AML-193 (cell line): ENCODE results near the gene ATP6V0E2.
"Not testable (repeated sequence)": the region's sequence is repeated elsewhere in the genome, so short reads cannot be mapped to it uniquely, and the experiment has no call there.

ENCODE experiments used
- DNase-seq, 2 experiments: peaks; one replicate each; lab custom pipeline; 2025; lab: John Stamatoyannopoulos, UW

The ATP6V0E2 gene

GRCh38 chr7:149879766-149880637, 6.2 kb downstream of the ATP6V0E2 start:
- no peak for DNase-seq

DNA sequence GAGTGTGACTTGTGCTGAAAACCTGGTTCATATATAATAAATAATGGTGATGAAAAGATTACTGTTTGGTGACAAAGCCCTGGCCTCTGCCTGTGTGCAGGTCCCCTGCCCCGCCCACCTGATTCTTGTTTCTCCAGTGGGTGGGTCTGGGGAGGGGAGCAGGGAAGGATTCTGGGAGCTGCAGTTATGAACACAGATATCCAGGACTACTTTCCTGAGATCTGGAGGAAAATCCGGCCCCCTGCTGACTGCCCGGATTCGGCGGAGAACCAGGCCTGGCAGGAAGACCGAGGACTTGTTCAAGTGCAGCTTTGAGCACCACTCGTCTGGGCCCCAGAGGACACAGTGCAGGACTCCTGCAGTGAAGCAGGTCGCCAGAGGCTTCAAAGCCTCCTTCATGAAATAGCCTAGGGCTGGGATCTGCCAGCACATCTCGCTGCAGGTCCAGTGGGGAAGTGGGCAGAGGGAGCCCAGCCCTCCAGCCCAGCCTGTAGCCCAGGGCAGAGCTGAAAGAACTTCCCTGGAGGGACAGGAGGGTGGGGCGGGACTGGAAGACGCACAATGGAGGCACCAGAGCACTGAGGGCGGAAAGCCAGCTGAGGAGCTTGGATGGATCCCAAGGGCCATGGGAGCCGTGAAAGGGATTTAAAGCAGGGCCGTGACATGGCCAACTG, 7.0 kb downstream of the ATP6V0E2 start:
- no peak for DNase-seq

DNA sequence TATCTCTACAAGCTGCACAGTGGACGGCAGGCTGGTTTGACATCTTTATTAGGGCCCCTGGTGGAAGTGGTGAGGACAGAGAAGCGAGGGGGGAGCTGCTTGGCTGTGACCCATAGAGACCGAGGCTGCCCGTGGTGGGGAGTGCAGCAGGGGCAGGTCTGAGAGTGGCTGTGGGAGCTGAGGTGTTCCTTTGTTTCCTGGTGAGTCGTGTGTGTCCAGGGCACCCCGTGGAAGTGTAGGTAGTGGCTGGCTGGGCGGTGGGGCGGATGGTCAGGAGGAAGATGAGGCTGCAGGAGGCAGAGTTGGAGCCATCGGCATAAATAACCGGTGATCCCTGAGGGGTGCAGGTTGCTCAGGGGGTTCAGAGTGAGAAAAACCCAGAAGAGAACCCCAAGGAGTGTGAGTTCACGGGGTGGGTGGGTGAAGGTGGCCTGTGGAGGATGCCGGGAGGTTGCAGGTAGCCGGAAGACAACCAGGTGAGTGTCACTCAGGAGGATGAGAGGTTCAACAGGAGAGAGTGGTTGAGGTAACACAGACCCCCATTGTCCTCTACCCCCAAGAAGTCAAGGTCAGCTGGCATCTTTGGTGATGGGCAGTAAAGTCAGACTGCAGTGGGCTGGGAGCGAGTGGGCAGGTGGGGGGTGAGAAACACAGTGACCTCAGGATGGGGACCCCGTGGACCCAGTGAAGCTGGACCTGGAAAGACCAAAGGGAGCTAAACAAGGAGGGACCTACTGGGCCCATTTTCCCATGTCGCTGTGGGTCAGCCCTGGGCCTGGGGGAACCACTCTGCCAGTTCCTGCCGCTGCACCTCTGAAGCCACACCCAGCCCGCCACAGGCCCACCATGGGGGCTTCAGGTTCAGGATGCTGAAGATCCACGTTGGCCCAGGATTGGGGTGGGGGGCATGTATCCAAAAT, 7.8 kb downstream of the ATP6V0E2 start:
- DNase-seq, result no peak

- DNase-seq, result no peak
These were observed 8.7 kb downstream of the ATP6V0E2 start for GRCh38 chr7:149882248-149883047.

DNA sequence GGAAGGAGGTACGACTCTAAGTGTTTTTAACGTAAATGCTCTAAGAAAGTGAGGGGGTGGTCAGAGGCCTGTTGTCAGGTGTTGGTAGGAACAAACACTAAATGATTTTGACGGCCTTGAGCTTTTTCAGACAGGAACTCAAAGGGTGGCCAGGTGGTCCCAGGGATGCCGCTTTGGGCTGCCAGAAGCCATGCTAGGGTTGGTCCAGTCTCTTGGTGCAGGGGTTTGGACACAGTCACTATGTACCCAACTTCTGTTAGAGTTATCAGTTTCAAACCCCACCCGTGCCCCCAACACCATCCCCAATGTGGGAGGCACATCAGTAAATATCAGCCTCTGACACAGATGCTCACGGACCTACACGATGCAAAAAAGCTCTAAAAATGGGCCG, 9.3 kb downstream of the ATP6V0E2 start:
- DNase-seq, result no peak

DNA sequence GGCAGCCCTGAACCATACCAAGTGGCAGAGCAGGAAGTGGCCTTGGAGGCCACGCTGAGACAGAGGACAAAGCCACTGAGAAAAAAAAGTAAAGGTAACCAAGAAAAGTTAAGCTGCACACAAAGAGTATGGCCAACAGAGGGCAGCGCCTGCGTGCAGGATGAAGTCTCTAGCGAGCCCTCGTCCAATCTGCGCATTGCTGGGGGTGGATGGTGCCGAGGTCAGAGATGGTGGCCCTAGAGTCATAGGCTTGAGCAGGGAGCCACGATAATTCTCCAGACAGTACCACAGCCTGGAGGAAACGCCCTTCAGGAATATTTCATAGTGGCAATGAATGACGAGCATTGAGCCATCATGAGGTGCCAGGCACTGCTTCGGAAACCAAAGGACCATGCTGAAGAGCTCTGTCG, 9.7 kb downstream of the ATP6V0E2 start:
- DNase-seq, result peak; percentile 41 to 73

DNA sequence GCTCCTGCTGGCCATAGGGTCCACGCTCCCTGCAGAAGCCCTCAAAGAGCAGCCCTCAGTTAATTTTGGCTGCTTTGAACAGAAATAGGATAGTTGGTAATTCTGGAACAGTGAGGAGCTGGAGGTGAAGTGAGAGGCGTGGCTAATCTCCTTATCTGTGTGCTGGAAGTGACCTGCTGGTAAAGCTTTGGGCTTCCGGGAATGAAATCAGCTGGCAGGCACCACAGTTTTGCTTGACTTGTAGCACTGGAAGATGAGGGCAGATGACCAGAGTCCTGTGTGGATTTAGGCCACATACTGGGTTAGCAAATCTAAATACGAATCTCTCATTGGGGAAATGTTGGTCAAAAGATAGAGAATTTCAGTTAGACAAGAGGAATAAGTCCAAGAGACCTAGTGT, 10.2 kb downstream of the ATP6V0E2 start:
- no peak for DNase-seq

- DNase-seq, result no peak
These were observed 10.8 kb downstream of the ATP6V0E2 start for GRCh38 chr7:149884541-149884940.

- no peak for DNase-seq
These were observed 11.6 kb downstream of the ATP6V0E2 start for GRCh38 chr7:149885191-149886017.

DNA sequence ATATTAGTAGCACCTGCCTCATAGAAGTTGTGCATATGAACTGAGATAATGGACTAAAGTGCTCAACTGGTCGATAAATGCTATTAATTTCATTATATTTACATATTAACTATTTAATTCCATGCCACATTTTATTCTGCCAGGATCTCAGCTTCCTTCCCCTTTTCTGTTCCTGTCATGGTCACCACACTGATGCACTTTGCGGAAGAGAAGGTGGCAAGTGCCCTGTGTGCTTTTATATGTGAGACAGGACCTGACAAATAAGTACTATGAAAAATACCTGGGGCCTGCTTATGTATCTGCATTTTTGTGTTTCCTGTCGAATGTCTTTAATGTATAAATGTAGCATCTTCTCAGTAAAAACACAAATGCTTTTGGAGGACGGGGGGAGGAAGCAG, 12.2 kb downstream of the ATP6V0E2 start:
- DNase-seq, result no peak

- no peak for DNase-seq
These were observed 13.5 kb downstream of the ATP6V0E2 start for GRCh38 chr7:149887311-149887710.

GRCh38 chr7:149890715-149891114, 16.9 kb downstream of the ATP6V0E2 start:
- not testable (repeated sequence) for DNase-seq

DNA sequence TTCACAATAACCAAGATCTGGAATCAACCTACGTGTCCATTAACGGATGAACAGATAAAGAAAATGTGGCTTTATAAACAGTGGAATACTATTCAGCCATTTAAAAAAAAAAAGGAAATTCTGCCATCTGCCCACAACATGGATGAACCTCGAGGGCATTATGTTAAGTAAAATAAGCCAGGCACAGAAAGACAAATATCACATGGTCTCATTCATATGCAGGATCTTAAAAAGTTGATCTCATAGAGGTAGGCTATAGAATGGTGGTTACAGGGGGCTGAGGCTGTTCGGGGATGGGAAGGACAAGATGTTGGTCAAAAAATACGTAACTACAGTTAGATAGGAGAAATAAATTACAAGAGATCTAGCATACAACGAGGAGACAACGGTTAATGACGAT, 21.2 kb downstream of the ATP6V0E2 start:
- DNase-seq, result not testable (repeated sequence)

GRCh38 chr7:149907776-149908376, 34.1 kb downstream of the ATP6V0E2 start:
- DNase-seq, result not testable (repeated sequence)

DNA sequence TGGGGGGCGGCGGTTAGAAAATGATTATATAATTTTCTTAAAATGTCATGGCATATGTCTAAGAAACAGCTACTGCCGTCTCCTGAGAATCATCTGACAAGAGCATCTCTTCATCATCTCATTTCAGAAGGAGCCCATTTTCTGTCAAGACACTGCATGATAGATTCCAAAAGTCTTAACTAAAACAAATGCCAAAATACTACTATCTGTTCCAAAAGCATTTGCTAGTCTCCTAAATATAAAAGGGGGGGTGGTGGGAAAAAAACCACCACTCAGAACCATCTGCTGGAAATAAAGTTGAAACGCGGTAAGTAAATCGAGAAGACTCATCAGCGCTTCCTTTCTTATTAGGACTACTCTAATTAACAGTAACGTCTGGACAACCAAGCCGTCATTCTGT, 36.5 kb downstream of the ATP6V0E2 start:
- not testable (repeated sequence) for DNase-seq

DNA sequence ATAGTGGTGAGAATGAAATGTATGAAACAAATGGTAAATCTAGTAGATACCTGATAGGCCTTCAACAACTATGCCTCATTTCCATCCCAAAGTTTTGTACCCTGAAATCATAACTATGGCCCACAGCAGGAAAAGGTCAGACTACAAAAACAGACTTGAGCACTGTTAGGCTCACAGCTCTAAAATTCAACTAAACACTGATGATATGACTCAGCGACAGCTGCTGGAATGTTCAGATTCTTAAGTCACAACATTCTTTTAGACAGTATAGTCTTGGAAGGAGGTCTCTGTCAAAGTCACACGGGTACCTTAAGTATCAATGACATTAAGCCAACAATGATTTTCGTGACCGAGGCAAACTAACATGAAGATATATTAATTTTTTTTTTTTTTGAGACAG, 38.4 kb downstream of the ATP6V0E2 start:
- not testable (repeated sequence) for DNase-seq

GRCh38 chr7:149926414-149926813, 52.6 kb downstream of the ATP6V0E2 start:
- not testable (repeated sequence) for DNase-seq
